Astrocyte (in vitro differentiated cells and primary cell): ENCODE data around the gene DMRTB1.

Source experiments
- EZH2 ChIP-seq: IDR thresholded peaks from 2 replicates; pipeline ENCODE4 v1.6.1; 2012; ENCODE audit warnings: mild to moderate bottlenecking, low read length, inconsistent platforms; ENCODE audit not compliant: insufficient read depth
- TF ChIP-seq, protein P1 (sequence below): IDR thresholded peaks from 2 replicates; pipeline ENCODE4 v1.5.1; 2011; ENCODE audit warnings: low read depth, mild to moderate bottlenecking, inconsistent platforms, low read length, moderate library complexity; ENCODE audit not compliant: insufficient read depth

DNA sequence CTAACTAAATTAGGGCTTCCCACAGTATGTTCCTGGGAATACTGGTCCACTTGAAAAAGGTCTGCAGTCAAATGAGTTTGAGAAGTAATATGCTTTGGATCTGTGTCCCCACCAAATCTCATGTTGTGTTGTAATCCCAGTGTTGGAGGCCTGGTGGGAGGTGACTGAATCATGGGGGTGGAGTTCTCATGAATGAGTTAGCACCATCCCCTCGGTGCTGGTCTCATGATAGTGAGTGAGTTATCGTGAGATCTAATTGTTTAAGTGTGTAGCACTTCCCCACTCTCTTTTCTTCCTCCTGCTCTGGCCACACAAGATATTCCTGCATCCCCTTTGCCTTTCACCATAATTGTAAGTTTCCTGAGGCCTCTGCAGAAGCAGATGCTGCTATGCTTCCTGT, 16.9 kb upstream of the DMRTB1 start:
- TF ChIP-seq, protein P1, sequence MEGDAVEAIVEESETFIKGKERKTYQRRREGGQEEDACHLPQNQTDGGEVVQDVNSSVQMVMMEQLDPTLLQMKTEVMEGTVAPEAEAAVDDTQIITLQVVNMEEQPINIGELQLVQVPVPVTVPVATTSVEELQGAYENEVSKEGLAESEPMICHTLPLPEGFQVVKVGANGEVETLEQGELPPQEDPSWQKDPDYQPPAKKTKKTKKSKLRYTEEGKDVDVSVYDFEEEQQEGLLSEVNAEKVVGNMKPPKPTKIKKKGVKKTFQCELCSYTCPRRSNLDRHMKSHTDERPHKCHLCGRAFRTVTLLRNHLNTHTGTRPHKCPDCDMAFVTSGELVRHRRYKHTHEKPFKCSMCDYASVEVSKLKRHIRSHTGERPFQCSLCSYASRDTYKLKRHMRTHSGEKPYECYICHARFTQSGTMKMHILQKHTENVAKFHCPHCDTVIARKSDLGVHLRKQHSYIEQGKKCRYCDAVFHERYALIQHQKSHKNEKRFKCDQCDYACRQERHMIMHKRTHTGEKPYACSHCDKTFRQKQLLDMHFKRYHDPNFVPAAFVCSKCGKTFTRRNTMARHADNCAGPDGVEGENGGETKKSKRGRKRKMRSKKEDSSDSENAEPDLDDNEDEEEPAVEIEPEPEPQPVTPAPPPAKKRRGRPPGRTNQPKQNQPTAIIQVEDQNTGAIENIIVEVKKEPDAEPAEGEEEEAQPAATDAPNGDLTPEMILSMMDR: no peak
- no peak for TF ChIP-seq EZH2
